ENCODE results near the gene SMIM44.
"Not testable (repeated sequence)": the region's sequence is repeated elsewhere in the genome, so short reads cannot be mapped to it uniquely, and the experiment has no call there.

SMIM44 gene

DNA sequence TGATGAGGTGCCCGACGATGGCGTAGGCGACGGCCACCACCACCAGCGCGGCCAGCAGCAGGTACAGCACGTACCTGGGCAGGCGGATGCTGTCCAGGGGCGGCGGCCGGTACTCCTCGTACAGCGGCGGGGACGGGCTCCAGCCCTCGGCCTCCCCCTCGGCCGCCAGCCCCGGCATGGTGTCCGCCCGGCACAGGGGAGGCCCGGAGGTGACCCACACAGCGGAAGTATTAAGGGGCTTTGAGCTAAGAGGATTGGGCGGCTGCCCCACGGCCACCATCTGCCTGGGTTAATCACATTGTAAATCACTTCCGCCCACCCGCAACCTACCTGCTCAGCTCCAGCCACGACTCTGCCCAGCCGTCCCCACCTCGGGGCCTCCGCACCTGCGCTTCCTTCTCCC lies at the start of gene SMIM44:
Gene SMIM44, minus strand, starts transcription at position 216 of the 403 bp plus-strand sequence. Its CDS starts 38 bp downstream, at position 178.
- DNase-seq (ENCODE audit: low spot score), result no peak

DNA sequence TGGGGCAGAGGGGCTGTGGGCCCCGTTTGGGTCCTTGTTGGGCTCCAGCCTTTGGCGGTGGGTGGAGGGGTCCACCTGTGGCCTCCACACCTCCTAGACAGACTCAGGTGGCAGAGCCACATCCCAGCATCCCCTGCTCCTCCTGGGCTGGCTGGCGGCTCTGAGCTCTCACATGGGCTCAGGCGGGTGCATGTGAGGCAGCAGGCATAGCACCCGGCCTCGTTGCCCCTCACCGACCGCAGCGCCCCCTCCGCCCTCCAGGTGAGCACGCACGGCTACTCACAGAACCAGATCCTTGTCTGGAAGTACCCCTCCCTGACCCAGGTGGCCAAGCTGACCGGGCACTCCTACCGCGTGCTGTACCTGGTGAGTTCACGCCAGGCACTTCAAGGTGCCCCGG lies 49.8 kb upstream of the SMIM44 start:
- no peak for DNase-seq (ENCODE audit: low spot score)

DNA sequence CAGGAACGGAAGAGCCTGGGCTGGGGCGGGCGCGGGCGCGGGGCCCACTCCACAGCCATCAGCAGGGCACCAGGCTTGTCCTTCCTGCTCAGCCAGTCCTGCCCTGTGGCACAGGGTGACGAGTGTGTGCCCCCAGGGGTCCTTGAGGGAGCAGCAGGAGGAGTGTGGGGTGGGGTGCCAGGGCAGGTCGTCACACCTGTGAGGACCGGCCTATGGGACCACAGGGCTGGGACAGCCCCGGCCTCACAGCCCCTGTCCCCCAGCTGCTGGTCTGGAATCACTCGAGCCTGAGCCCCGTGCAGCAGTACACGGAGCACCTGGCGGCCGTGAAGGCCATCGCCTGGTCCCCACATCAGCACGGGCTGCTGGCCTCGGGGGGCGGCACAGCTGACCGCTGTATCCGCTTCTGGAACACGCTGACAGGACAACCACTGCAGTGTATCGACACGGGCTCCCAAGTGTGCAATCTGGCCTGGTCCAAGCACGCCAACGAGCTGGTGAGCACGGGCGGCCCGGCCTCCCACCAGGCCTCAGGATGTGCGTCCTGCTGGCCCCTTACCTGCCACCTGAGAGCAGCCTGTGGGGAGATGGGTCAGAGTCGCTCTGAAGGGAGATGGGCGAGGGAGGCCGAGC lies 49.0 kb upstream of the SMIM44 start:
- no peak for DNase-seq (ENCODE audit: low spot score)

DNA sequence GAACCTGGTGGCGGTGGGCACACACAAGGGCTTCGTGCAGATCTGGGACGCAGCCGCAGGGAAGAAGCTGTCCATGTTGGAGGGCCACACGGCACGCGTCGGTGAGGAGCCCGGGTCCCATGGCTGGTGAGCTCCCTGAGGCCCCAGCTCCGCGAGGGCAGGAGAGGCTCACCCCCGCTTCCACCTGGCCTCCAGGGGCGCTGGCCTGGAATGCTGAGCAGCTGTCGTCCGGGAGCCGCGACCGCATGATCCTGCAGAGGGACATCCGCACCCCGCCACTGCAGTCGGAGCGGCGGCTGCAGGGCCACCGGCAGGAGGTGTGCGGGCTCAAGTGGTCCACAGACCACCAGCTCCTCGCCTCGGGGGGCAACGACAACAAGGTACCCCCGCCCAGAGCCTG lies 48.5 kb upstream of the SMIM44 start:
- no peak for DNase-seq (ENCODE audit: low spot score)

DNA sequence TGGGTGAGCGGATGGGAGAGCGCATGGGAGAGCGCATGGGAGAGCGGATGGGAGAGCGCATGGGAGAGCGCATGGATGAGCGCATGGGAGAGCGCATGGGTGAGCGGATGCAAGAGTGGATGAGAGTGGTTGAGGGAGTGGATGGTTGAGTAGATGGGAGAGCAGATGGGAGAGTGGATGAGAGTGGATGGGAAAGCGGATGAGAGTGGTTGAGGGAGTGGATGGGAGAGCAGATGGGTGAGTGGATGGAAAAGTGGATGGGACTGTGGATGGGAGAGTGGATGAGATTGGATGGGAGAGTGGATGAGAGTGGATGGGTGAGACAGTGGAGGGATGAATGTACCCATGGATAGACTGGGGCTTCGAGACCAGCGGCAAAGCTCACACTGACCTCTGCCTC lies 47.1 kb upstream of the SMIM44 start:
- DNase-seq (ENCODE audit: low spot score), result no peak

DNA sequence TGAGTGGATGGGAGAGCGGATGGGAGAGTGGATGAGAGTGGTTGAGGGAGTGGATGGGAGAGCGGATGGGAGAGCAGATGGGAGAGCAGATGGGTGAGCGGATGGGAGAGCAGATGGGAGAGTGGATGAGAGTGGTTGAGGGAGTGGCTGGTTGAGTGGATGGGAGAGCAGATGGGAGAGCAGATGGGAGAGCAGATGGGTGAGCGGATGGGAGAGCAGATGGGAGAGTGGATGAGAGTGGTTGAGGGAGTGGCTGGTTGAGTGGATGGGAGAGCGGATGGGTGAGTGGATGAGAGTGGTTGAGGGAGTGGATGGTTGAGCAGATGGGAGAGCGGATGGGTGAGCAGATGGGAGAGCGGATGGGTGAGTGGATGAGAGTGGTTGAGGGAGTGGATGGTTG lies 46.1 kb upstream of the SMIM44 start:
- not testable (repeated sequence) for DNase-seq (ENCODE audit: low spot score)

DNA sequence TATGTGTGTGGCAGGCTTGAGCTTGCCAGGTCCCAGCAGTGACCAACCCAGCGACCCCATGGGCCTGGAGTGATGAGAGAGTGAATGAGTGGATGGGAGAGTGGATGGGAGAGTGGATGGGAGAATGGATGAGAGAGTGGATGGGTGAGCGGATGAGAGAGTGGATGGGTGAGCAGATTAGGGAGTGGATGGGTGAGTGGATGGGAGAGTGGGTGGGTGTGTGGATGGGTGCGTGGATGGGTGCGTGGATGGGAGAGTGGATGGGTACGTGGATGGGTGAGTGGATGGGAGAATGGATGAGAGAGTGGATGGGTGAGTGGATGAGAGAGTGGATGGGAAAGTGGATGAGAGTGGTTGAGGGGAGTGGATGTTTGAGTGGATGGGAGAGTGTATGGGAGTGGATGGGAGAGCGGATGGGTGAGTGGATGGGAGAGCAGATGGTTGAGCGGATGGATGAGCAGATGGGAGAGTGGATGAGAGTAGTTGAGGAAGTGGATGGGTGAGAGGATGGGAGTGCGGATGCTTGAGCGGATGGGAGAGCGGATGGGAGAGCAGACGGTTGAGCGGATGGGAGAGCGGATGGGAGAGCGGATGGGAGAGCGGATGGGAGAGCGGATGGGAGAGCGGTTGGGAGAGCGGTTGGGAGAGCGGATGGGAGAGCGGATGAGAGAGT lies 45.4 kb upstream of the SMIM44 start:
- DNase-seq (ENCODE audit: low spot score), result no peak

DNA sequence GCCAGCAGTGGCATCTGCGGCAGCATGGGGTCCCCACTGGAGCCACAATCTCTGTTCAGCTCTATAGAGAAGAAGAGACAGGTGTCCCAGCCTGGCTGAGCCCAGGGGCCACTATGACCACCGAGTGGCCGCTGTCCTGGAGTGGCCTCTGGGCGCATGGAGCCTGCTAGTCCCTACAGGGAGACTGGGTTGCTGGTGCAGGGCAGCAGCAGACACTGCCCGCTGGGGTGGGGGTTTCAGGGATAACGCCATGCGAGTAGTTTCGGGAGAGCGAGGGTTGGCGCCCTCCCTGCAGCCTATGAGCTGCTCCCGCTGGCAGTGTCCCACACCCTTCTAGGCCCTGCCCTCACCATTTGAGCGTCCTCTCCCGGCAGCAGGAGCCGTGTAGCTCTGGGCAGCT lies 44.8 kb upstream of the SMIM44 start:
- no peak for DNase-seq (ENCODE audit: low spot score)

DNA sequence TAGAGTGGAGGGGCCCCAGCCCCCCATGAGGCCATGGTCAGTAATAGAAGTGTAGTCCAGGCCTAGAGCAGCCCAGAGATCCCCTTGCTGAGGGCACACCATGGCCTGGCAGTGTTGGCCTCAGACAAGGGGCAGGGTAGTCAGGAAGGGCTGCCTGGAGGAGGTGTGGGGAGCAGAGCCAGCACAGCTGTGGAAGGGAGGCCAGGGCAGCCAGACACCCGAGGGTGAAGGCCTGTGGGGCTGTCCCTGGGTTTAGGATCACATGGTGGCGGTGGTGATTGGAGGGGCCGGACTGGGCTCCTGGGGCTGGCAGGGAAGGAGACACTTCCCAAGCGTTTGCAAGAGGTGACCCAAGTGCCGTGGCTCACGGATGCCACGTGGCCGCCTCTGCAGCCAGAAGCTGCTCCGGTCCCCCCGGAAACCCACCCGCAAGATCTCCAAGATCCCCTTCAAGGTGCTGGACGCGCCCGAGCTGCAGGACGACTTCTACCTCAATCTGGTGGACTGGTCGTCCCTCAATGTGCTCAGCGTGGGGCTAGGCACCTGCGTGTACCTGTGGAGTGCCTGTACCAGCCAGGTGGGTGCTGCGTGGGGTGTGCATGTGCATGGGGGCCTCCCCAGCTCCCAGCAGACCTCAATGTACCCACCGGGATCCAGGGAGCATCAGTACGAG lies 44.1 kb upstream of the SMIM44 start:
- DNase-seq (ENCODE audit: low spot score), result no peak

DNA sequence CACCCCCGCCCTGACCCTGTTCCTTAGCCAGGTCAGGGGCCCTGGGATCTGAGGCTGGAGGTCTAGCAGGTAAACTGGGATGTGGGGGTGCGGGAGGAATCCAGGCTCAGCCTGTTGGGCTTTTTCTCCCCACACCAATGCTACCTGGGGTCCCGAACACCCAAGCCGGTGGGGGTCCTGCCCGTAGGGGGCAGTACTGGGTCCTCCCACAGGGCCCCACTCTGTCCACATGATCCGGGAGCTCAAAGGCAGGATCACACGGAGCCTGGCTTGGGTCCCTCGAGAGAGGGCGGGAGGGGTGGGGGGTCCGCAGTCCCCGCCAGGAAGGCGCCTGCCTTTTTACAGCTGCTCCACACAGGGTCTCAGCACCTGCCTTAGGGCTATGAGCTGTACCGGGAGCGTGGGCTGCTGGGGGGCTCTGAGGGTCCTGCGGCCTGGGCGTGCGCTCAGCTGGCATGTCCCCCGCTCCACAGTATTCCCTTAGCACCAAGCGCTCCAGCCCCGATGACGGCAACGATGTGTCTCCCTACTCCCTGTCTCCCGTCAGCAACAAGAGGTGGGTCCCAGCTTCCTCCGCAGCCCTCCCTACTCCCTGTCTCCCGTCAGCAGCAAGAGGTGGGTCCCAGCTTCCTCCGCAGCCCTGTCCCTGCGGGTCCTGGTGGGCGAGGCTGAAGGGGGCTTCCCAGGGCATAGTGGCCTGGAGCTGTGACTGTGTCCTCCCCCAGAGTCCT lies 43.4 kb upstream of the SMIM44 start:
- no peak for DNase-seq (ENCODE audit: low spot score)

DNA sequence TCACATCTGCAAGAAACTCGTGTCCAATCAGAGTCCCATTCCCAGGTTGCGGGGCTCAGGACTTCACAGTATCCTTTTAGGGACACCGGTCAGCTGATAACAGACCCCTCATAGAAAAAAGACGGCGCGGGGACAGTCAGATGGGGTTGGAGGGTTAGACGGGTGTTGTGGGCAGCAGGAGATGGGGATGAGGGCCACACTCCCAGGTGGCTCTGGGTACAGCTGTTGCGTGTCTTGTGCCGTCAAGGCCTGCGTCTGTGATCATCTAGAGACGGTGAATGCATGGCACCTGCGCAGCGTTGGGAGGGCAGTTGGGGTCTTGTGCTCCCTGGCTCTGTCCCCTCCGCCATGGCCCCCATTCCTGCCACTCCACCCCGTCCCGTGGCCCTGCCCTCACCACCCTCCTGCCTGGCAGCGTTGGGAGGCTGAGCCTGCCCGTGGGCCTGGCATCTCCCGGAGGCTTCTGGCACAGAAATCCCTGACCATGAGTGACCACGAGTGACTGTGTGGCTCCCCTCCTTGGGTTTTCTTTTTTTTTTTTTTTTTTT lies 41.7 kb upstream of the SMIM44 start:
- DNase-seq (ENCODE audit: low spot score), result no peak

DNA sequence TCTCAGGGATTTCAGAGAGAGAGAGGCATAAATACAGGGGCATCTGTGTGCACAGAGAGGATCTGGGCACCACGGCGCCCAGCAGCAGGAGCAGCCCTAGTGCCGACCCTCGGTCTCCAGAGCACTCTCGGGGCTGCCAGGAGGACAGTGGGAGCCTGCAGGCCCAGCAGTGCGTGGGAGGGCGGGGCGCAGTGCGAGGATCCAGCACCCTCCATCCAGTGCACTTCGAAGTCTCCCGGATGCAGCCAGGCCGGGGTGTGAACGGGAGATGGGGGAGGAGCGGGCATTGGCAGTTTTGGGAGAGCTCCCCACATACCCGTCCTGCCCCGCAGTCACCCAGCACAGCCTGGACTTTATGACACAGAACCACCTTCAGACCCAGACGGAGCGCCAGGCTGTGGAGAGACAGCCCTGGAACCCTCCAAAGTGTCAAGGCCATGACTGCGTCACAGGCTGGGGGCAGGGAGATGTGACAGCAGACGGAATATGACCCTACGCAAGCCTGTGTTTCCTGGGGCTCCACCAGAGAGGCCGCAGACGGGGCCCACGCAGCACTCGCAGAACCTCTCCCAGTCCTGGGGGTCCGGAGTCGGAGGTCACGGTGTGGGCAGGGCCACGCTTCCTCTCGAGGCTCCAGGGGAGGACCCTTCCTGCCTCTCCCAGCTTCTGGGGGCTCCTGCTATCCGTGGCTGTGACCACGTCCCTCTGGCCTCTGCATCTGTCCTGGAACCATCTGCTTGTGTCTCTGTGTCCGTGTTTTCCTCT lies 41.0 kb upstream of the SMIM44 start:
- no peak for DNase-seq (ENCODE audit: low spot score)

DNA sequence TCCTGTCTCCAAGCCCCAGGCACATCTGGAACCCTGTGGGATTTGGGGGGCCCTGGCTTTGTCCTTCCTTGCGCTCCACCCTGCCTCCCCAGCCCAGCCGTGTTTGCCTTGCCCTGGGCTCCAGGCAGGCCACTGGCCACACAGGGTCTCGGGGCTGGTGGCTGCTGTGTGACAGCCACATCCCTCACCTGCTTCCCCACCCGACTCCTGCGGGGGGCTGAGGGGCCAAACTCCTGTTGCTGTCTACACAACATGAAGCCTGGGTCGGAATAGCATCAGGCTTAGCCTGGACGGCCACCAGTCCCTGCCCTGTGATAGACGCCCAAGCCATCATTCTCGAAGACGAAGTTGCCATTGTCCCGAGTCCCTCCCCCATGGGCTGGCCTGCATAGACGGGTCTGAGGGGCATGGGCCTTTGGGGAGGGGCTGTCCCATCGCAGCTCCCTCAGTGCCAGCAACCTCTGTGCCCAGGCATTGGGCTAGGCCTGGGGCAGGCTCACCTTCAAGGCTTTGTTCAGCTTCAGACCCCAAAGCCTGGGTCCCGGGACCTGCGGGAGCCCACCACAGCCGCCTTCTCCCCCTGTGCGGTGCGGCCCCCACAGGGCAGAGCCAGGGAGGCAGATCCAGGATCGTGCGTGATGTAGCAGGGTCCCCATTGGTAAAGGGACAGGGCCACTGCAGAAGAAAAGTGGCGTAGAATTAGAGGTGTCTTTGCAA lies 40.3 kb upstream of the SMIM44 start:
- no peak for DNase-seq (ENCODE audit: low spot score)

DNA sequence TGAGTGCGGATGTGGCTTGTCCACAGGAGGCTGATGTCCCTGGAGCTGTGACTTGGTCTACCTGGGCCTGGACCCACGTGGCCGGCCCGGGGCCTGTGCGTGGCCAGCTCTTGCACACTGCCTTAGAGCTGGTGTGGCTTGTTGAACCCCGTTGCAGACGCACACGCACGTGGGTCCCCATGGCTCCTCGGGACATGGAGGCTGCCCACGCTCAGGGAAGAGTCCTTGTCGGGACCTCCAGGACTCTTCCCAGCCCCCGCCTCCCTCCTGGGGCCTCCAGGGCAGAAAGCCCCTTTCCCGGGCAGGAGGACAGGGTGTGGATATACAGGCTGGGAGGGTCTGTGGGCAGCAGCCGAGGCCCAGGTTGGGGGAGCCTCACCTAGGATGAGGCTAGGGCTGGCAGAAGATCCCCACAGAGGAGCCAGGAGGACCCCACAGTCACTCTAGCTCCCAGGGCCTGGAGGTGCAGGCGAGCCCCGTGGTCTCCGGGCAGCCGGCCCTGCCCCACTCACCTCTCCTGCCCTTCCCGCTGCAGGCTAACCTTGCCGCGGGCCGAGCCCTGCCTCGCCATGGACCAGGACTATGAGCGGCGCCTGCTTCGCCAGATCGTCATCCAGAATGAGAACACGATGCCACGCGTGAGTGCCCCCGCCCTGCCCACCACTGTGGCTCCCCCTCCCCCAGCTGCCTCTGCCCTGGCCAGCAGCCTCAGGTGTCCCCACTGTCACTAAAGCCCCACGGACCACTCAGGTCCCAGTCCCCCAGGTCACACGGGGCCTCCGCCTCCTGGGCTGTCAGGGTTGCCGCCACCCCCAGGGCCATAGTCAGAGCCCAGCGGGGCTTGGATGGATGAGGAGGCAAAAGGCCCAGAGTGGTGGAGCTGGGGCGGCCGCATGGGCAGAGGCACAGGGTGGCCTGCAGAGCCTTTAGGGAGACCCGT lies 39.5 kb upstream of the SMIM44 start:
- no peak for DNase-seq (ENCODE audit: low spot score)

DNA sequence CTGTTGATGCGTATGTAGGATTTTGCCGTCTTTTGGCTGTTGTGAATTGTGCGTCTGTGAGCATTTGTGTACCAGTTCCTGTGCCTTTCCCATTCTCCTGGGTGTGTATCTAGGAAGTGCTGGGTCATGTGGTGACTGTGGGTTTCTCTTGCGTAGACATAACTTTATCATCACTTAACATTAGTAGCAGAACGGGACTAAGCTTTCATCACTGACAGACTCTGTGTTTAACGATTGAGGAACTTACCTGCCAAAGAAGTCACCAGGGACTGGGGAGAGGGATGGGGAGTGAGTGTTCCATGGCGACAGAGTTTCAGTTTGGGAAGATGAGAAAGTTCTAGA lies 37.8 kb upstream of the SMIM44 start:
- DNase-seq (ENCODE audit: low spot score), result no peak

DNA sequence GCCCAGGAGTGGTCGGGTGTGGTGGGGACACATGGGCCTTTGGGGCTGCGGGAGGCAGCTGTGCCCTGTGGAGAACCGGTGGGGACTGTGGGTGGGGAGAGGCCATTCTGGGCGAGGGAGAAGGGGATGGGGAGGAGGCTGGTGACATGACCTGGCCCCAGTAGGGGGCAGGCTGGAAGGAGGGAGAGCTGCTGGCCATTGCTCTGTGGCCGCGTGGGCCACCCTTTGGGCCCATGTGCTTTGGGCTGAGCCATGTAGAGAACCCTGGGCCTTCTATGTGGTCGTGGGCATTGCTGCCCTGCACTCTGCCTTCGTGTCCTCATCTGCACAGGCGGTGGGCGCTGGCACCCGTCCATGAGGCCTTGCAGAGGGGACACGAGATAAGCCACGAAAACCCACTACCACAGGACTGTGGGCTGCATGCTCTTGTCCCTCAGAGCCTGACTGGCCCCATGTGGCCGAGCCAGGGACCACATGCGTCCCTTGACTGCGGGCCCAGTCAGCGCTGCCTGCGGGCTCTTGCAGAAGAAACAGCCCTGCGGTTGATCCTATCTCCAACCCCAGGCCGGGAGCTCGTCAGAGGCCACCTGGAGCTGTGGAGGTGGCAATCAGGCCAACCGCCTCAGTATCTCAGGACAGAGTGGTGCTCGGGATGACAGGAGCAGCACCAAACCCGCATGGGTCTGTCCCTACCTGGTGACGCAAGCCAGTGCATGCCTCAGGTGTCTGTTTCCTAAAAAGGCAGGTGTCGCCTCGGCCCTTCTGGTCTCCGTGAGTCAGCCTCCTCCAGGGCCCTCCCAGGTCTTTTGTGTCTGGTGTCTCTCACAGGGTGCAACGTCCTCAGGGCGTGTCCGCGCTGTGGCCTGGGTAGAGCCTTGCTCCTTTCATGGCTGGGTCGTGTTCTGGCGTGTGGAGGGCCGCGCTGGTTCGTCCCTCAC lies 37.2 kb upstream of the SMIM44 start:
- no peak for DNase-seq (ENCODE audit: low spot score)

DNA sequence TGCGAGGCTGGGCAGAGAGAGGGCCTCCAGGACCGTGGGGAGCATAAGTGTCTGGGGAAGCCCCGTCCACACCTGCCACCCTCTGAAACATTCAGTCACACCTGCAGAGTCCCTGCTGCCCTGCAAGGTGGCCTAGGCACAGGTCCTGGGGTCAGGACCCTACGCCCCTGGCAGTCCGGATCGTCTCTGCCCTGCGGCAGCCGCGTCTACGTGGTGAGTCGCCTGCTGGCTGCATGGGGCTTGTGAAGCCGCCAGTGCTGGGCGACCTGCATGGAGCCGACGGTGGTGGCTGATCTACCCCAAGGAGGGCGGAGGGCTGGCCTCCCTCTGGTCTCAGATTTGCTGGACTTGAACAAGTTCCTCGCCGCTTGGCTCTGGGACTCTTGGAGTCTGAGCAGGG lies 35.9 kb upstream of the SMIM44 start:
- DNase-seq (ENCODE audit: low spot score), result no peak

DNA sequence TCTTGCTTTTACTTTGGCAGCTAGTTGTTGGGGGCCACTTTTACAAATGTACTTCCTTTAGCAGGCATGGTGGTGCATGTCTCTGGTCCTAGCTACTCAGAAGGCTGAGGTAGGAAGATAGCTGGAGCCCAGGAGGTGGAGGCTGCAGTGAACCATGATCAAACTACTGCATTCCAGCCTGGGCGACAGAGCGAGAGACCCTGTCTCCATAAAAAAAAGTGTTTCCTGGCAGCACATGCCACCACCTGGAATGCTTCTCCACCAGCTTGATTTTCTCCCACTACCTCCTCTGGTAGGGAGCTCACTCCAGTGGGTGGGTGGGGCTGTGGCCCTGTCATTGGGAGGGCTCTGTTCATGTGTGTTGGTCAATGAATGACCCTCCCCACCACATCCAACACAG lies 35.4 kb upstream of the SMIM44 start:
- no peak for DNase-seq (ENCODE audit: low spot score)

DNA sequence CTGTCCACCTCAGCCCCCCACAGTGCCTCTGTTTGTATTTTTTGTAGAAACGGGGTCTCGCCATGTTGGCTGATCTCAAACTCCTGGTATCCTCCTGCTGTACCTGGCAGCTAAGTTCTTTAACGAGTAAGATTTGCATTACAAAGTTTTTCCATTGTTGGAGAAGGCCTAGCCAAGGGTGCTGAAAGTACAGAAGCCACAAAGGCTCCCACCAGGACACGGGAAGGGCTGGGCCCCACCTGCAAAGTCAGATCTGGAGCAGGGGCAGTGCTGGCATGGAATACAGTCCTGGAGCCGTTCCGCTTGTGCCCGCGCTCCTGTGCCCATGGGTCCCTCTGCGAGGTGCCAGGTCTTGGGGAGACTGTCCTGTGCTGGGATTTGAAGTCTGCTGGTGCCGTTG lies 35.0 kb upstream of the SMIM44 start:
- no peak for DNase-seq (ENCODE audit: low spot score)

Measured in activated CD4-positive, alpha-beta T cell treated with anti-CD3 and anti-CD28 coated beads, Interleukin-2, Interleukin-4, amounts not matched to agents 100 ng/mL and 50 ng/mL, durations not matched to agents 16 hours and 8 hours (primary cell).